ENCODE data around the gene ASXL1. TPM values are rescaled to one million over a fixed set of nuclear protein-coding genes. Genes with fewer than 3 reads are reported as not detected.

The ASXL1 gene
- total RNA-seq, 3 donors from 2014 or later (not counting 1 experiment from before 2014, with no cell fraction given): 106 to 125 (median 108) TPM

DNA sequence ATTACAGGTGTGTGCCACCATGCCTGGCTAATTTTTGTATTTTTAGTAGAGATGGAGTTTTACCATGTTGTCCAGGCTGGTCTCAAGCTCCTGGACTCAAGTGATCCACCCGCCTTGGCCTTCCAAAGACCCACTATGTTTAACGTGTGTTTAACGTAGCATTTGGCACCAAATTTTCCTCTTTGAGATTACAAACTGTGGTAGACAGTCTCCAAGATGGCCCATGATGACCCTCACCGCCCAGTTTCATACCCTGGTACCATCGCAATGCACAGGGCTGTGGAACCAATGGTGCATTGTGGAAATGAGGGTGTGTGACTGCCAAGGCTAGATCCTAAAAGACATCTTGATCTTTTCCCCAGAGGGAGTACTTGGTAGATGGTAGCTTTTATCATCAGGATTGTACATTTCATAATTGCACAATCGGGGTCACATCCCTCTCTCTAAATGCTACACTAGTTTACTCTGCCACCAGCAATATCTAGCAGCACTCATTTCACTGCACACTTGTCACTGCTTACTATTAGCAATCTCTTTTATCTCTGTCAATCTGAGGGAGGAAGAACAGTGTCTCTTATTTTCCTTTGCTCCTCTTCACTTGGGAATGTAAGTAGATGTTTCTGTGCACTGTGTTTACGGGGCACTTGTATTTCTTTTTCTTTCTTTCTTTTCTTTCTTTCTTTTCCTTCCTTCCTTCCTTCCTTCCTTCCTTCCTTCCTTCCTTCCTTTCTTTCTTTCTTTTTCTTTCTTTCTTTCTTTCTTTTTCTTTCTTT is 130.1 kb downstream of the ASXL1 start:
- Mint-ChIP-seq H3K4me1 (peaks cover 54 to 70% of the 10 kb centered on the region in 2 donors), H3K27me3 (ENCODE audit: low read depth in 2 of 2) (no peaks in the 10 kb centered on the region)

More for the DNA sequence above, 130.1 kb downstream of the ASXL1 start:
- peaks cover 13% of the 10 kb centered on the region for H3K36me3 ChIP-seq (ENCODE audit: control insufficient read depth, insufficient read depth, low read length)
- no peak overlapping the region for H3K4me3 ChIP-seq (ENCODE audit: low read length)
- DNase-seq (no peak), ATAC-seq (no peak)
- Mint-ChIP-seq H3K4me3 (no peak overlapping the region), H3K36me3 (no peaks in the 10 kb centered on the region), H3K27ac (peak overlapping the region; percentile 29 to 73), H3K9me3 (no peaks in the 10 kb centered on the region)
- intact Hi-C loops (cut with micrococcal nuclease): loop anchor here (5.0 to 10.0 kb wide), 3 partner anchors 47 to 213 kb away; partner anchors contain the start of genes ASXL1 and KIF3B
- peaks cover 28% of the 10 kb centered on the region for H3K4me1 ChIP-seq (ENCODE audit: control insufficient read depth, insufficient read depth, low read length)
- TF ChIP-seq, protein P1, sequence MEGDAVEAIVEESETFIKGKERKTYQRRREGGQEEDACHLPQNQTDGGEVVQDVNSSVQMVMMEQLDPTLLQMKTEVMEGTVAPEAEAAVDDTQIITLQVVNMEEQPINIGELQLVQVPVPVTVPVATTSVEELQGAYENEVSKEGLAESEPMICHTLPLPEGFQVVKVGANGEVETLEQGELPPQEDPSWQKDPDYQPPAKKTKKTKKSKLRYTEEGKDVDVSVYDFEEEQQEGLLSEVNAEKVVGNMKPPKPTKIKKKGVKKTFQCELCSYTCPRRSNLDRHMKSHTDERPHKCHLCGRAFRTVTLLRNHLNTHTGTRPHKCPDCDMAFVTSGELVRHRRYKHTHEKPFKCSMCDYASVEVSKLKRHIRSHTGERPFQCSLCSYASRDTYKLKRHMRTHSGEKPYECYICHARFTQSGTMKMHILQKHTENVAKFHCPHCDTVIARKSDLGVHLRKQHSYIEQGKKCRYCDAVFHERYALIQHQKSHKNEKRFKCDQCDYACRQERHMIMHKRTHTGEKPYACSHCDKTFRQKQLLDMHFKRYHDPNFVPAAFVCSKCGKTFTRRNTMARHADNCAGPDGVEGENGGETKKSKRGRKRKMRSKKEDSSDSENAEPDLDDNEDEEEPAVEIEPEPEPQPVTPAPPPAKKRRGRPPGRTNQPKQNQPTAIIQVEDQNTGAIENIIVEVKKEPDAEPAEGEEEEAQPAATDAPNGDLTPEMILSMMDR (IDR thresholded peaks at IDR 0.05): no peak
- H3K27ac ChIP-seq (ENCODE audit: low read length): no peak overlapping the region
- WGBS (ENCODE audit: insufficient coverage): 93% methylated on average over 6 of the region's 7 CpGs
- H3K27me3 ChIP-seq (ENCODE audit: control insufficient read depth, insufficient read depth, low read length): no peaks in the 10 kb centered on the region
- H3K9me3 ChIP-seq (ENCODE audit: control insufficient read depth, insufficient read depth, low read length): no peaks in the 10 kb centered on the region

Other genes starting within 250 kb of the ASXL1 start
- gene TM9SF4, start 248.6 kb upstream of the ASXL1 start, total RNA-seq: 10 to 100 TPM; 35.8 to 42.8 (median 41.2) TPM
- gene PLAGL2, start 150.6 kb upstream of the ASXL1 start, total RNA-seq: 10 to 100 TPM; 13.5 to 16.6 (median 15.1) TPM
- gene POFUT1, start 150.5 kb upstream of the ASXL1 start, total RNA-seq: 10 to 100 TPM in 2 of 3 donors, 1 to 10 TPM in 1; 9.7 to 14.5 (median 13.2) TPM
- 10 to 100 TPM; 10.2 to 14.3 (median 13.2) TPM for gene KIF3B, start 80.7 kb upstream of the ASXL1 start, total RNA-seq
- gene NOL4L, start 227.0 kb downstream of the ASXL1 start, total RNA-seq: 100 to 1,000 TPM; 101 to 136 (median 114) TPM